Midbrain (tissue), 1 donor: ENCODE results near the gene SPNS3.
A peak's percentile ranks its signal among the peaks of the same experiment; 100 is the strongest.

Experiments
- DNase-seq: peaks from one replicate; lab custom pipeline; 2025; lab: John Stamatoyannopoulos, UW

SPNS3 gene

DNA sequence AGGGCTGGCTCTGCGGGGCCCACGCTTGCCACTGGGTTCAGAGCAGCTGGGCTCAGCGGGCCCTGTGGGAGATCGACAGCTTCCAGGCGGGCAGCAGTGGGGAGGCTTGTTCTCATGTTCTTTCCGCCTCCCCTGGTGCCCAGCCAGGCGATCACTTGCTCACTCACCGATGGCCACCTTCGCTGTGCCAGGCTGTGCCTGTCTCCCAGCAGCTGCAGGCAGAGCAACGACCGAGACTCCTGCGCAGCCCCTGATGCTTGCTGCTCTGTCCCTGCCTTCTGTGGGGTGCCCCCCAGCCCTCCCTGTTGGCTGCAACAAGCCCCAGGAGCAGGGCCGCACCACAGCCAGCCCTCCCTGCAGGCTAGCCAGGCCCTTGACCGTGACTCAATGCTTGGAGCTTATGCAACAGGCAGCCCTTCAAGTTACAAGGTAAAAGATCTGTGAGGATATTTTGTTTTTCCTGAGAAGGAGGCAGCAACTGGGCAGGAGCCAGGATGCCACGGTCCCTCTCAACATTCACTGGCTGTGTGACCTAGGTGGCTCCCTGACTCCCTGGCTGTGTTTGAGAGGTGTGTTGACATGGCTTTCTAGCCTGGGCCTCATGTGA is 55.4 kb downstream of the SPNS3 start:
- DNase-seq, result no peak

DNA sequence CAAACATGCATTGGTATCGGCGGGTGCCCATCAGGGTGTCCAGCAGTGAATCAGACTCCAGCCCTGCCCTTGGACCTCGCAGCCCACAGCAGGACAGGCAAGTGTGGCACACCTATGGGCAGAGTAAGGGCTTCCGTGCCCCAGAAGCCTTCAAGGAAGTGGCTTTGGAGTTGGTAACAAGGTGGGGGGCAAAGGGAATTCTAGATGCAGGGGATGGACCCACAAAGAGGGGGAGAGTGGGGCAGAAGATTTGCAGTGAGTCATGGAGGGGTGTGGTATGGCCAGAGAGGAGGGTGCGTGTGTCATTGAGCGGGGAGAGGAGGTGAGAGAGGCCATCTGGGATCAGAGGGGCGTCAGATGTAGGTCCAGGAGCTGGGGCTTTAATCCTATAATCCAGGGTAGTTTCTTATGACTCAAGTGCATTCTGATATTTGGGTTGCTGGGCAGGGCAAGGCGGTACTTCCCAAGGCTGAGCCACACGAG is 56.4 kb downstream of the SPNS3 start:
- no peak for DNase-seq

DNA sequence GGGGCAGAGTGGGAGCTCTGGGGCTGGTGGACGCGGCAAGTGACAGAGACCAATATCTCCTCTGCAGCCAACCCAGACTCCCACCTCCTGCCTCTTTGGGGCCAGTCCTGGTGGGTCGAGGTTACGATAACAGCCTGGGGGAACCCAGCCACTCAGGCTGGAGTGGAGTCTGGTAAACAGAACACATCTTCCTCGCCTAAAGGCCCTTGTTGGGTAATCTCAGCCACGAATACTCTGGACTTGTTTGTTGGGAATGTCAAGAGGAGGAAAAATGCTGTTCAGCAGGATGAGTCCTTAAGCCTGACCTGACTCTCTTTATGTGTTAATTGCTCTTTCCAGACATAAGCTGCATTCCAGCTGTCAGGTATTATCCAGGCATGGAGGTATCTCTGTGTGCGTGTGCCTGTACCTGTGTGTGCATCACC is 56.9 kb downstream of the SPNS3 start:
- DNase-seq, result no peak

DNA sequence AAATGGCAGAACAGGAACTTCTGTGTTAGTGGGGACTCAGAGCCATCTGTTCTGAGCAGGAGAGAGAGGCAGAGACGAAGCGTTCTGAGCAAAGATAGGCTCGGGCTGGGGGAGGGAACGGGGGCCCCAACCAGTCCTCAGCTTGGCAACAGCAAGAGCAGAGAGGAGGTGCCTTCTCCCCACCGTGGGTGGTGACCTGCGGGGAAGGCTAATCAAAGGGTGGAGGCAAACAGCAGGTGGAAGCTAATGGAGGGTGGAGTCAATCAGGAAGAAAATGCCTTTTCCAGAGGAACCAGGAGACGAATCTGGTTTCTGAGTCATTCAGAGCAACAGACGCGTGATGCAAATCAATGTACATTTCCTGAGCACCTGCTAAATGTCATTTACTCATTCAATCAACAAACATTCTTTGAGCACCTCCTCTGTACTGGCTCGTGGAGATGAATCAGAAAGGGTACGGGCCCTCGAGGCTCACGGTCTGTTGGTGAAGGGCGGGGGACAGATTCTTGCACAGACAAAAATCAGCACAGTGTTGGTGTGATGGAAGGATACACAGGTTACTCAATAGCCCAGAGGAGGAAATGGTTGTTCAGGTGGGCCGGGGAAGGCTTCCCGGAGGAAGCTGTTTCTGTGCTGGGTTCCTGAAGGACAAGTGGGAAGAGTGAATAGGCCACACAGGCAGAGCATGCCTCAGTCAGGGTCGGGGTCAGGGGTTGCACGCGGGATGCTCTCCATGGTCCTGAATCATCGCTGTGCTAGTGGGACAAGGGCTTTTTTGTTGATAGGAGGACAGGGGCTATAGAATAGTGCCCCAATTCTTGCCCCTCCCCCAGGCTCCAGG is 59.2 kb downstream of the SPNS3 start:
- DNase-seq, result no peak

DNA sequence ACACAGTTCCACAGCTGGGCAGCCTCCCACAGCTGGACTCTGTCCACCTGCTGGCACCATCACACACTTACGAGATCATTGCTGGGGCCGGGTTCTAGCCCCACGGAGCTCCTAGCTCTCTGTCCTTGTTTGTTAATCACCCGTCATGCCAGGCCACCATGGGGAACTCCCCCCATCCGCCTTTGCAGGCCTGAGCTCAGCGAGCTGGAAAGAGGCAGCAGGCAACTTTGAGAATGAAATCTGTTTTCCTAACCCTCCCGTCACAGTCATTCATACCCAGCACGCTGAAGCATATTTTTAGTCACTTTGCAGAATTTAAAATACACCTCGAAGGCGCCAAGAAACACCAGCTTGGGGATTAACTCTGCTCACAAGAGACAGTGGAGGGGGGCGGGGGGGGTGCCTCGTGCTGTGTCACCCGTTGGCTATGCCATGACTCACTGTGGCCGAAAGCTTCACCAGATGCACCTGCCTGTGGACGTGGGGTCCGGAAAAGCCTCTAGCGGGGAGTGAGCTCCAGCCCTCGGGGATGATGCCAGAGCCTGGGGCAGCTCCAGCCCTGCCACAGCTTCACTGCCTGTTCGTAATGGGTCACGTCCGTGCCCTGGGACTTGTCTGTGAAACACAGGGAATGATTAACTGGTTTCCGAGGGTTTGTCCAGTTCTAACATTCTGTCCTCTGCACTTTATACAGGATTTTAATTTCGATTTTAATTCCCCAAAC is 63.5 kb downstream of the SPNS3 start:
- DNase-seq, result no peak

DNA sequence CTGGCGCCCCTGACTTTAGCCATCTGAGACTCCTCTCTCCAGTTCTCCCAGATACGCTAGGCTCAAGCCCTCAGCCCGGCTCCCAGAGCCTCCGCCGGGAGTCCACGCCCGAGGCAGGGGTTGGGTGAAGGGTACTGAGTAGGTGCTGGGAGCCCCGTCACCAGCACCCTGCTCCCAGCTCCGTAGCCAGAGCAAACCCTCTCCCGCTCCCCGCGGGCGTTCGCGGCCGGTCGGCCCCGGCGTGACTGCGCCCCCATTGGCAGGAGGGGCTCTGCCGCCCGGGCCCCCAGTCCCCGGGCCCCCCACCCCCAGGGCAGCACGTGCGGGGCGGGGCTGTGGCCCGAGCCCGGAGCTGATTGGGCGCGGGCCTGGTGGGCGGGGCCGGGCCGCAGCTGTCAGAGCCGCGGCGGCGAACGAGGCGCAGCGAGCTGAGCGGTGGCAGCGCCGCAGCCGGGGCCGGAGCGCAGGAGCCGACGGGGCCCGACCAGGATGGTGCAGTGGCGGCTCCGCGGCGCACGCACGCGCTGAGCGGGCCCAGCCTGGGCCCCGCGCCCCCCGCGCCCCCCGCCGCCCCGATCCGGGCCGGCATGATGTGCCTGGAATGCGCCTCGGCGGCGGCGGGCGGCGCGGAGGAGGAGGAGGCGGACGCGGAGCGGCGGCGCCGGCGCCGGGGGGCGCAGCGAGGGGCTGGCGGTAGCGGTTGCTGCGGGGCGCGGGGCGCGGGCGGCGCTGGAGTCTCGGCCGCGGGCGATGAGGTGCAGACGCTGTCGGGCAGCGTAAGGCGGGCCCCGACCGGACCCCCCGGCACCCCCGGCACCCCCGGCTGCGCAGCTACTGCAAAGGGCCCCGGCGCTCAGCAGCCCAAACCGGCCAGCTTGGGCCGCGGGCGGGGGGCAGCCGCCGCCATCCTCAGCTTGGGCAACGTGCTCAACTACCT is 65.0 kb downstream of the SPNS3 start, which contains the start of gene SPNS2:
TSS of gene SPNS2 (plus strand) at position 421 of the 937 bp plus-strand sequence. CDS start at position 588, 167 bp downstream.
- peak; percentile 87 for DNase-seq

DNA sequence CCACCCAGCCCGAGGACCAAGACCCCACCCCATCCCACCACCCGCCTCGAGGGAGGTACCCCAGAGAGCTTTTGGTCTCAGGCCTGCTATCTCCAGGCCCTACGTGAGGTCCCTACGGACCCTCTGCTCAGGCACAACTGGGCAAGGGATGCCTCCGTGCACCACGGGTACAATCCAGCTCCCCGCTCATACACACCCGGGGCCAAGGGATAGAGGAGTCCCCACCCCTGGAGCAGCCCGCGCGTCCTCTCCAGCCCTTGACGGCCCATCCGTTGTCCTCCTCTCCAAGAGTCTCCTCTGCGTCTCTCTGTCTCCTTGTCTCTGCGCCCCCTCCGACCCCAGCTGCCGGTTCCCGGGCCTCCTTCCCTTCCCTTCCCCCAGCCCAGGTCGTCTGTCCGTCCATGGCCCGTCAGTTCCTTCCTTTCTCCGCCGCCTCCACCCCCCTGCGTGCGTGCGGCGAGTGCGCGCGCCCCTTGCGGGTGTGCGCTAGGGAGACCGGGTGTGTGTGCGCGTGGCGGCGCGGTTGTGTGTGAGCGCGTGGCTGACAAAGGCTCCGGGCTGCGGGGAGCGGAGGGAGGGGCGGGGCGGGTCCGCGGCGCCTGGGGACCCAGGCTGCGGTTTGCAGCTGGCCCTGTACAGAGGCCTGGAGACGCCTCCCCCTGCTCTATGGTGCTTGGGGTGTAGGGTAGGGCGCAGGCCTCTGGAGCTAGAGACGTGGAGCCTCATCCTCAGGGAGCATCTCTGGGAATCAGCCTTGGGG is 65.9 kb downstream of the SPNS3 start:
- DNase-seq, result peak; percentile 43

DNA sequence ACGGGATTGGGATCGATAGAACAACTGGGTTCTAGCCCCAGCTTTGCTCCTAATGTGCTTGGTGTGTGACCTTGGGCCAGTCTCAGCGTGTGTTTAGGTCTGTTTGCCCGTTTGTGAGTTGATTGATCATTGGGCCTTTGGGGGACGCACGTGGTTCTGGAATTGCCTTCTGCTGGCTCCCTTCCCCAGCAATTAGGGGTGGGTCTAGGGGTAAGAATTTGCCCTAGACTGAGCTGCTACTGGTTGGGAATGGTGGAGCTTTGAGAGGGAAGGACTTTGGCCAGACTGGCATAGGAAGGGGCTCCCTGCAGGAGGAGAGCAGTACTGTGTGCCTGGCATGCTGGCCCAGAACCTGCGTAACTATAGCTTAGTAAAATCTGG is 66.4 kb downstream of the SPNS3 start:
- DNase-seq, result no peak

DNA sequence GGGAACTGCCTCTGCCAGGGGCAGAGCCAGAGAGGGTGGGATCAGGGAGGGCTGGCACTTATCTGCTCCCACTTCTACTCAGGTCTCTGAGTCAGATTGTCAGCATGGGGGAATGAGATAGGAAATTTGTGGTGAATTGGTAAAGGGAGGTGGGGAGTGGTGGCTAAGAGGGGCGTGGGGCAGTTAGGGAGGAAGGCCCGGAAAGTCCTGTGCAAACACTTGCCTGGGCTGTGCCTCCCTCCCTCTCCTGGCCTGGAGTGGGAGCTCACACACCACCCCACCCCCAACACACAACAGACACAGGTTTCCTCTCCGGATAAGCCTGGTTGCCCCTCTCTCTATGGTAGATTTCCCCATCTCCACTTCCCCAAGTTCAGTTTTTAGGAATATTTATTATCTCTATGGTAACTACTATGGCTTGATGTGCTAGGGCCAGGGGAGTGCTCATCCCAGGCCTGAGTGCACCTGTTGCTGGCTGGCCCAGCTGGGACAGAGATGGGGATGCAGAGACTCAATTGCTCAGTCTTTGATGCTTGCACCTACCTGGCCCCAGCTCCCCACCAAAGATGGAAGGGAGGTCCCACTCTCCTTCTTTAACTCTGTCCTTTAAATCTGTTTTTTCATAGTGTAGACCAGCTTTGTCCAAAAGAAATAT is 67.7 kb downstream of the SPNS3 start:
- no peak for DNase-seq

DNA sequence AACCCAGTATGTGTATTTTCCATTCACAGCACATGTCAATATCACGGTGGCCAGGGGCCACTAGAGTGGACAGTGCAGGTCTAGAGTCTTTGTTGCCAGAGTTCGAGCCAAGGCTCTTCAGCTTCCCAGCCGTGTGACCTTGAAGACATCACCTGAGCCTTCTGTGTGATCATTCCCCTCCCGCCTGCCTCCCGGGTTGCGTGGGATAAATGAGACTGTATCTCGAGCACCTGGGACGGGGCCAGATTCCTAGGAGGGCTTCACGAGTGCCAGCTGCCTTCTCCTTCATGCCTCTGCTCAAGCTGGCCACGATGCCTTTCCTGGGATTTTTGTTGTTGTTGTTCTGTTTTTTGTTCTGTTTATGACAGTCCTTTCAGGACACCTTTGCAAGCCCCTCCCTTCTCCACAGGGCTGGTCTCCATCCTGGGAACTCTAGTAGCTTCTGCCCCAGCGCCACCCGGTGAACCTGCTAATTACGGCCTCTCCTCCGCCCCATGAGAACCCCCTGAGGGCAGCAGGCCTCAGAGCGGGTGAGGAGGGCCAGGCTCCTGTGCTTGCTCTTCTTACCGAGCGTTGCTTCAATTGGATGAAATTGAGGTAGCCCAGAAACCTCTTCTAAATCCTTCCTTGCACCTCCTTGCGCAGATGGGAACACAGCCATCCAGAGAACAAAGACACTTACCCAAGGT is 68.9 kb downstream of the SPNS3 start:
- no peak for DNase-seq

DNA sequence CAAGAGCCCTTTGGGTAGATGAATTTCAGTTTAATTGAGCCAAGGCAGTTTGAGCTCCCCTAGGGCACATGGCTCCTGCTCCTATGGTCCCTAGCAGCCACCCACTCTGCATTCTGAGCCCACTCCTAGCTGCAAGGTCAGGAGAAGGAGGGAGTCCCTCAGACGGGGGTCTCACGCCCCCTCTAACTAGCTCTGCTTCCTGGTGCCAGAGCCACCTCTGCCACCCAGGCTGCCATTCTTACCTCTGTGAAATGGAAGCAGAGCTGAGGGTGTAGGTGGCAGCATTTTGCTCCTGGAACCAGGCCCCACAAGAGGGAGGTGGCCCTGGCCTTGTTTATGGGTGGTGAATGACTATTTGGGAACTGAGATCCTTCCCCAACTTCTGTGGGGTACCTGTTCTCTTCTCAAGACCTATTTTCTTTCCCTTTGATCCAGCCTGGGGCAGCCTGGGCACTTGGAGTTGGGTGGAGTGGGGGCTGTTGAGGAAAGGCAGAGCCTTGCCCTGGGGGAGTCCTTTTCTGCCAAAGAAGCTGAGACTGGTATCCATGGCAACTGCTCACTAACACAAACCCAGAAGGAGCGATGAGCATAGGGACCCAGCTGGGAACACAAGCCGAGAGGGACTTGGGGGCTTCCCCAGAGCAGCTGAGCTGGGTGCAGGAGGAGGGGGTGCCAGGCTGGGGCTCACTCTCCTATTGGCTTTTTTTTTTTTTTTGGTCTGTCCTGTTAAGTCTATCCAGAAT is 69.7 kb downstream of the SPNS3 start:
- DNase-seq, result no peak

DNA sequence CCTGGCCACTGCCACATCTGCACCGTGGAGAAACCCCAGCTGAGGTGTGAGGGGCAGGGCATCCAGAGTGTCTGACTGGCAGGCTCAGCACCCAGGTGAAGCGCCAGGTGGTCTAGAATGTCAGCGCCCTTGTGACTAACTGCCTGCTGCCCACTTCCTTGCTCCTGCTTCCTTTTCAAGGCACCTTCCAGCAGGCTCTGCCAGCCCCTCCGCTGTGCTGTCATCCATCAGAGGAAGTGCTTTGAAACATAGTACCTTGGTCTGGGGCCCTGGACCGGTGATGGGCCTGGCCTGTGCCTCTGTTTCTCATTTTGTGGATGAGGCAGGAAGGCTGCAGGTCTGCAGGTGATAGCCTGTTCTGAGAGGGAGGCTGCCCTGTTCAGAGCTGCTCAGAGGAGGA is 70.4 kb downstream of the SPNS3 start:
- no peak for DNase-seq

DNA sequence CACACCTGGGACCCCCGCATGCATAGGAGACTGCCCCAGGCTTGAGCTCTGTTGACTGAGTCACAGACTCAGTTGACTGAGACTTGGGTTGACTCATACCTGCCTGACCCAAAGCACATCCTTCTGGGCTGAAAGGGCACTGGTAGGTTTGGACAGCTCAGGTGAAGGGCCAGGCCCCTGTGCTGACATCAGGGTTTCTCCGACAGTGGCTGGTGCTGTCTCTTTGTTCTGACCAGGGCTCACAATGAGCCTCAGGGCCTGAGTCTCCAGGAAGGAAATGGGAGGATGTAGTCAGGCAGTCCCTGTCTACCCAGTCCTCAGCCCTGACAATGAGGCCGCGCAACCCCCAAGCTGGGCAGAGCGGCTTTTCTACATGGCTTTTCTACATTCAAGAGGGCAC is 71.4 kb downstream of the SPNS3 start:
- DNase-seq, result no peak

DNA sequence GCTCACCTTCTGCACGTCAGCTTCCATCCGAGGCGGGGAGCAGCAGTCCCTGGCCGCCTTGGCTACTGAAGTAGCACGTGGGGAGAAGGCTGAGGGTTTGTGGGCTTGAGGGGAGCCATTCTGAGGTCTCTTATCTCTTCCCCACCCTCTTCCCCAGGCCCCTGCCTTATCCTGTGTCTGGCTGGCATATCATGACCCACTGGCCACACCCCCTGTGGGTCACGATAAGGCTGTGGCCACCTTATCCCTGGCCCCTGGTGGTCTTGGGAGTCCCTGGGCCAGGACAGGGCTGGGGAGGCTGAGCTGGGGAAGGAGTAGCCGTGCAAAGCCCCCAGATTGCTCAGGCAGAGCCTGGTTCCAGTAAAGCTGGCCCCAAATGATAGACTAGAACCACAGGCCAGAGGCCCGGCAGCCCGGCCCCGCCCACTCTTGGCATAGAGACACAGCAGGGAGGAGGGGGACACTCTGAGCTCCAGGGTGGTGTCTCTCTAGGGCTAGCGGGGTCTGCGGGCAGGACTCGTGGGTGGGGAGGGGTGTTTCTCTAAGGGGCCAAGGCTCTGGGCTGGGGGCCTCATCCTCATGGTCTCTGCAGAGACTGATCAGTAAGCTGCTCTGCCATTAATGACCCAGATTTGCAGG is 72.6 kb downstream of the SPNS3 start:
- DNase-seq, result no peak

DNA sequence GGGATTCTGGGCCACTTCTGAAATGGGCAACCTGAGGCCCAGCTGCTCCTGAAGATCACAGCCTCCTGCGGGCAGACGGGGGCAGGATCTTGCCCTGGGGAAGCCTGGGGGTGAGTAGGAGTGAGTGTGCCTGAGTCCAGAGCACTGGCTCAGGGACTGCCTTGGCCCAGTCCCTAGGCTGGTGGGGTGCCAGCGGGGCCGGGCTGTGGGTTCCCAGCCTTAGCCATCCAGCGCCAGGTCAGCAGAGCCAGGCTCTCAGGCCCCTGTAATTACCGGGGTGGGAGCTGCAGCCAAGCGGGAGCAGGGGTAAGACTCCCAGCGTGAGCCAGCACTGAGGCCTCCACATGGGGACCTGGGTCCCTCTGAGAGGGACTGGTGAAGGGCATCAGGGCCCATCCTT is 73.2 kb downstream of the SPNS3 start:
- no peak for DNase-seq

DNA sequence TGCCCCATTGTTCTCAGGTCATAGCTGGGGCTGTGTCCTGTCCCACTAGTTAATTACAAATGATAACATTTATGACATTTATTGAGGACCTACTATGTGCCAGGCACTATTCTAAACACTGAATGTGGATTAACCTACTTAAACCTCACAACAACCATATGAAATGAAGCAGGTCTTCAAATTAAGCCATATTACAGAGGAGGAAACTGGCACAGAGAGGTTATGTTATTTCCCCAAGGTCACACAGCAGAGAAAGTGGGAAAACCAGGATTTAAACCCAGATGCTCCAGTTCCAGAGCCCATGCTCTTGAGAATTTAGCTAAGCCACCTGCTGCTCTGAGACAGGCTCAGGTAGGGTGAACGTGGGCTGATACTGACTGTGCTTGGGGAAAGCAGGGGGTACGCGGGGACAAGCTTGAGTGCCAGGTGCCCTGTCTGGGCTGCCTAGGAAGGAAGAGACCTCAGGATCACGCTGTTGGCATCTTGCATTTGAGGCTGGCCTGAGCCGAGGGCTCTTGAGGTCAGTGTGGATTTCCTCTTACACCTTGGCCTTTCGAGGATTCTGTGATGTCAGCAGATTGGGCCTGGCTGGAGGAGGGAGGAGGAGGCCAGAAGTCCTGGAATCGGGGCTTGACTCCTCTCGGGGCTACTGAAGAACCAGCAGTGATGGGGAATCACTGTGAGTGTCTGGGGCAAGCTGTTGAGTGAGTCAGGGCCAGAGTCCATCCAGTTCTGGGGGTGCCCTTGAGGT is 73.8 kb downstream of the SPNS3 start:
- DNase-seq, result no peak

DNA sequence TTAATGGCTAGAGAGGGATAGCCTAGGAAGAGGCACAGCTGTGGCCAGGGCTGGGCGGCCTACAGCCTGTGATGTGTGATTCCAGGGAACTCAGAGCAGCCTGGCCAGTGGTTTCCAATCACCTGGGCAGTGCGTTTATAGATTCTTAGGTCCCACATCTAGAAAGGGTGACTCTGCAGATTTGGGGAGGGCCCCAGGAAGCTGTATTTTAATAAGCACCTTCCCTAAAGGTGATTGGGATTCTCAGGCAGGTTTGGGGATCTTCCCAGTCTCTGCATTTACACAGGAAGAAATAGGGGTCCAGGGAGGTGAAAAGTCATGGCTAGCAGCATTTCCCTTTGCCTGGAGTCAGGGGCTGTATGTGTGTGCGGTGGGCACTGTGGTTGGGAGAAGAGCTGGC is 74.5 kb downstream of the SPNS3 start:
- DNase-seq, result no peak

DNA sequence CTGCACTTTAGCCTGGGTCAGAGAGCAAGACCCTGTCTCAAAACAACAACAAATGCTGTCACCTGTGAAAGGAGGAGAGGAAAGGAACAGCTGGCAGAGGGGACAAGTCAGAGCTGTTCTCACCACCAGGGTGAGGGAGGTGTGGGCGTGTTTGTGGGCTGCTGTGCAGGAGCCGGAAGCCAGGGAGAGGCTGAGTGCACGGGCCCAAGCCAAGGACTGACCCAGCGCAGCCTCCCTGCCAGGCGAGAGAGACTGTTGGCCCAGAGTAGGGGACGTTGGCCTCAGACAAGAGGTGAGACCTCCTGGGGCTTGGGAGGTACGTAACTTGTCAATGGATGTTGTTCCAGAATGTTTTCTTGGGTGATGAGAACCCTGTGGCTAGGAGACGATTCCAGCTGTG is 75.7 kb downstream of the SPNS3 start:
- no peak for DNase-seq
